Vagina (tissue), 2 donors: ENCODE results near the gene WDR83. TPM values are rescaled to one million over a fixed set of nuclear protein-coding genes. Genes with fewer than 3 reads are reported as not detected.
"Not testable (repeated sequence)": the region's sequence is repeated elsewhere in the genome, so short reads cannot be mapped to it uniquely, and the experiment has no call there.

ENCODE experiments used
- DNase-seq, 2 donors: peaks; one replicate each; pipeline ENCODE4 v3.0.0-alpha.2; 2017; ENCODE audit errors: extremely low spot score in 2 of 2
- H3K27ac ChIP-seq: fragments of 200-600 bp; sonication (generic); one replicate; pipeline ENCODE4 v1.5.1; 2019
- H3K27me3 ChIP-seq: fragments of 200-600 bp; sonication (generic); one replicate; pipeline ENCODE4 v1.5.1; 2019
- H3K36me3 ChIP-seq, 2 donors: fragments of 200-600 bp; sonication (generic); one replicate each; pipeline ENCODE4 v1.5.1; 2017 to 2019
- H3K4me1 ChIP-seq: fragments of 200-600 bp; sonication (generic); one replicate; pipeline ENCODE4 v1.5.1; 2019
- H3K4me3 ChIP-seq, 2 donors: fragments of 200-600 bp; sonication (generic); 1 replicate in 1 of 2; 2 replicates in 1 of 2; pipeline ENCODE4 v1.5.1; 2016 to 2019
- H3K9me3 ChIP-seq: fragments of 200-600 bp; sonication (generic); one replicate; pipeline ENCODE4 v1.5.1; 2019
- POLR2A ChIP-seq, 2 donors: fragments of 450-650 bp; IDR thresholded peaks; one replicate each; pipeline ENCODE4 v1.6.1; 2017; ENCODE audit warnings: antibody characterized with exemption in 2 of 2, mild to moderate bottlenecking in 2 of 2, moderate library complexity in 2 of 2
- POLR2AphosphoS5 ChIP-seq, 2 donors: sonication (generic); formaldehyde crosslinking; IDR thresholded peaks; one replicate each; pipeline ENCODE4 v1.9.0; 2017; ENCODE audit warnings: antibody characterized with exemption in 2 of 2, mild to moderate bottlenecking in 2 of 2, low read depth in 1 of 2; ENCODE audit not compliant: insufficient read depth in 1 of 2
- intact Hi-C: fragments of 100-400 bp; cut with DNase I; formaldehyde crosslinking; loops from one replicate; pipeline ENCODE4 v1.15.1; 2023
- total RNA-seq: library from RNA; depleted of rRNA; stranded (reverse); fragments of >200 nt; gene quantifications from one replicate; pipeline ENCODE4 v1.2.3, GENCODE V29; 2016
- TF ChIP-seq, protein P1 (sequence below), 3 experiments: fragments of 450-650 bp in 2 of 3; fragments of 200-600 bp in 1 of 3; sonication (generic) in 1 of 3; IDR thresholded peaks; one replicate each; pipeline ENCODE4 v1.5.1; 2017 to 2019; ENCODE audit warnings: antibody characterized with exemption in 3 of 3, mild to moderate bottlenecking in 2 of 3, moderate library complexity in 2 of 3

Gene WDR83
- total RNA-seq, 1 donor from 2014 or later, result 8.3 TPM

DNA sequence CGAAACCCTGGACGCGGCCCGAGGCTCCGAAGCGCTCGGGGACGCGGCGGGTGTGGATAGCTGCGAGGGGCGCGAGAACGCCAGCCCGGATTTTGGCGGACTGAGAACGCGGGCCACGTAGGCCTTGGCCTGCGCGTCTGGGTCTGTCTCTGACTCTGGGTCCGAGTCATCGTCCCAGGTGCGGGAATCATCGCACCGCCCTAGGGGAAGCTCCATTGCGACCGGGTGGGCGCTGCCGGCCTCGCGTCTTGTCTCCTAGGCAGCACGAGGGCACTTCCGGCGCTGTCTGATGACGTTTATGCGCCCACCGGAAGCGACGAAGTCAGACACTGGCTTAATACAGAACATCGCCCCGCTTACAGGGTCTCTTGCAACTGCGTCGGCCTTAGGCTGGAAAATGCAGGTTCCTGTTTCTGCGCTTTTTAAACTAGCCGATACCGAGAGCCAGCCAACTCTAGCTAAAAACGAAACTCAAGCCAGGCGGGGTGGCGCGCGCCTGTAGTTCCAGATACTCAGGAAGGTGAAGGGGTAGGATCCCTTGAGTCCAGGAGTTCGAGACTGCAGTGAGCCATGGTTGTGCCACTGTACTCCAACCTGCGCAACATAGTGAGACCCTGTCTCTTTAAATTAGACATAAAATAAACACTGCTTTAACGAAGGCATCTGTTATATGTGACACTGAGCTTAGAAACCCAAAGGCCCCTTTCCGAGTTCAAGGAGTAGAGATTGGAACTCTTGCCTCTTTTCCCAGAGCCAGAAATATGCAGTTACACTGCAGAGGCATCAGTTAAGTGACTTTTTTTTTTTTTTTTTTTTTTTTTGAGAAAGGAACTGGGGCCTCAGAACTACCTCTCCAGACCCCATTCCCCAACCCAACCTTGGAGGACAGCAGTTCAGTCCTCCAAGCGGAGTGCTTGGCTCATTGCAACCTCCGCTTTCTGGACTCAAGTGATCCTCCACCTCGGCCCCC lies 30.0 kb downstream of the WDR83 start, which contains the start of gene FBXW9:
FBXW9 (minus strand) TSS at position 266 of the 970 bp plus-strand sequence; CDS start at position 216, 50 bp downstream.
- peaks cover 0 to 15% of the 10 kb centered on the region in 2 donors for H3K36me3 ChIP-seq
- TF ChIP-seq, protein P1, sequence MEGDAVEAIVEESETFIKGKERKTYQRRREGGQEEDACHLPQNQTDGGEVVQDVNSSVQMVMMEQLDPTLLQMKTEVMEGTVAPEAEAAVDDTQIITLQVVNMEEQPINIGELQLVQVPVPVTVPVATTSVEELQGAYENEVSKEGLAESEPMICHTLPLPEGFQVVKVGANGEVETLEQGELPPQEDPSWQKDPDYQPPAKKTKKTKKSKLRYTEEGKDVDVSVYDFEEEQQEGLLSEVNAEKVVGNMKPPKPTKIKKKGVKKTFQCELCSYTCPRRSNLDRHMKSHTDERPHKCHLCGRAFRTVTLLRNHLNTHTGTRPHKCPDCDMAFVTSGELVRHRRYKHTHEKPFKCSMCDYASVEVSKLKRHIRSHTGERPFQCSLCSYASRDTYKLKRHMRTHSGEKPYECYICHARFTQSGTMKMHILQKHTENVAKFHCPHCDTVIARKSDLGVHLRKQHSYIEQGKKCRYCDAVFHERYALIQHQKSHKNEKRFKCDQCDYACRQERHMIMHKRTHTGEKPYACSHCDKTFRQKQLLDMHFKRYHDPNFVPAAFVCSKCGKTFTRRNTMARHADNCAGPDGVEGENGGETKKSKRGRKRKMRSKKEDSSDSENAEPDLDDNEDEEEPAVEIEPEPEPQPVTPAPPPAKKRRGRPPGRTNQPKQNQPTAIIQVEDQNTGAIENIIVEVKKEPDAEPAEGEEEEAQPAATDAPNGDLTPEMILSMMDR (IDR thresholded peaks at IDR 0.05), result no peak
- peak; percentile 92 to 94 for TF ChIP-seq POLR2AphosphoS5 (IDR thresholded peaks at IDR 0.05; ENCODE audit: insufficient read depth in 1 of 2, low read depth in 1 of 2)
- H3K27ac ChIP-seq, result peak within 1 kb of the TSS; percentile 80
- H3K9me3 ChIP-seq, result no peaks in the 10 kb centered on the region
- H3K27me3 ChIP-seq, result no peaks in the 10 kb centered on the region
- DNase-seq, result peak in 1 of 2 donors; percentile 95
- peaks cover 26% of the 10 kb centered on the region for H3K4me1 ChIP-seq
- peak within 1 kb of the TSS; percentile 66 to 78 for H3K4me3 ChIP-seq
- intact Hi-C loops, result no loop called here

DNA sequence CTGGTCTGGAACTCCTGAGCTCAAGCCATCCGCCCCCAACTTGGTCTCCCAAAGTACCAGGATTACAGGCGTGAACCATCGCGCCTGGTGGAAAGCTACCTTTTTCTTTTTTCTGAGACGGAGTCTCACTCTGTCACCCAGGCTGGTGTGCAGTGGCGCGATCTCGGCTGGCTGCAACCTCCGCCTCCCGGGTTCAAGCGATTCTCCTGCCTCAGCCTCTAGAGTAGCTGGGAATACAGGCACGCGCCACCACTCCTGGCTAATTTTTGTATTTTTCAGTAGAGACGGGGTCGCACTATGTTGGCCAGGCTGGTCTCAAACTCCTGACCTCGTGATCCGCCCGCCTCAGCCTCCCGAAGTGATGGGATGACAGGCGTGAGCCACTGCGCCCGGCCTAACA lies 30.8 kb downstream of the WDR83 start:
- intact Hi-C loops, DNase-seq, H3K27me3 ChIP-seq, H3K27ac ChIP-seq, H3K9me3 ChIP-seq: not testable (repeated sequence)
- peaks cover 0 to 23% of the 10 kb centered on the region in 2 donors for H3K36me3 ChIP-seq
- H3K4me3 ChIP-seq, result peak overlapping the region in 1 of 2 donors; percentile 66
- H3K4me1 ChIP-seq, result peaks cover 26% of the 10 kb centered on the region

DNA sequence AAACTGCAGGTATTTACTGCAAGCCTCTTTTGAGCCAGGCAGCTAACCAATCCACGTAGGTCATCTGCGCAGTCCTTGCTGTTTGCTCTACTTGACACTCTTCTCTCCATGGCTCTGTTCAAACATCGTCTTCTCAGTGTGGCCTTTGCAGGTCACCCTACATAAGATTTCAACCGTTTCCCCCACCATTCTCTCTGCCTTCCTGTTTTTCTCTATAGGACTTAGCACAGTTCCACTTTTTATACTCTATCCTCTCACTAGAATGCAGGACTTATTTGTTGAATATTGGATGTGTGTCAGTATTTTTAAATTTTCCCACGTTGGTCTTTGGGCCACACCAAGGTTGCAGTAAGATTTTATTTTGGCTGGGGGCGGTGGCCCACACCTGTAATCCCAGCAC lies 31.5 kb downstream of the WDR83 start:
- Histone ChIP-seq H3K27me3 (no peaks in the 10 kb centered on the region), H3K36me3 (peaks cover 0 to 30% of the 10 kb centered on the region in 2 donors), H3K27ac (no peak overlapping the region), H3K9me3 (no peaks in the 10 kb centered on the region), H3K4me3 (no peak overlapping the region), H3K4me1 (peaks cover 26% of the 10 kb centered on the region)
- DNase-seq, result no peak
- TF ChIP-seq POLR2AphosphoS5 (IDR thresholded peaks at IDR 0.05; ENCODE audit: insufficient read depth in 1 of 2, low read depth in 1 of 2), result no peak
- no peak for TF ChIP-seq POLR2A (IDR thresholded peaks at IDR 0.05)
- TF ChIP-seq, protein P1 (IDR thresholded peaks at IDR 0.05), result no peak
- intact Hi-C loops, result no loop called here

DNA sequence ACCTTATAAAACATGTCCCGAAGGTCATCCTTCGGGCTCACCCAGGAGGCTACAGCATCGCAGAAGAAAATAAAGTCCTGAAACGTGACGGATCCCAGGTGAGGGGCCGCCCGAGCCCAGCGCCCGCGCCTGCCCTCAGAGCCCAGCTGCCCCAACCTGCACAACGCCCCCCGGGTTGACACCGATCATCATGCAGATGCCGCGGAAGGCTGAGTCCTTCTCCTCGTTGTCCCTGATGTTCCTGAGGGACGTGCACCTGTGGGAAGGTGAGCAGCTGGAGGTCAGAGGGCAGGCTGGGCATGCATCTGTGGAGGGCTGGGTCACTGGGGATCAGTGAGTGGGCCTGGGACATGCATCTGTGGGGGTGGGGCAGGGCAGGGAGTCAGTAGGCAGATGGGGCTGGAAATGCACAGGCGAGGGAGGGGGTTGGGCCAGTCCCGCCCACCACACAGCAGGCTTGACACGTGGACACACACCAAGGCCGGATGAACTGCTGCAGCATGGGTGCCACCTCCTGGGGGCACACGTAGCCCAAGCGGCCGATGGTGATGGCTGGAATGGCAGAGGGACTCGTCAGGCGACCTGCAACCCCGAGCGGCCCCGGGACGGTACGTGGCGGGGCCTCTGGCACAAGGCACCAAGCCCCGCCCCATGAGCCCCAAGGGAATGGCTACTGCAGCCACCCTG lies 35.1 kb downstream of the WDR83 start:
- no peak for DNase-seq
- H3K36me3 ChIP-seq, result peaks cover 2 to 66% of the 10 kb centered on the region in 2 donors

DNA sequence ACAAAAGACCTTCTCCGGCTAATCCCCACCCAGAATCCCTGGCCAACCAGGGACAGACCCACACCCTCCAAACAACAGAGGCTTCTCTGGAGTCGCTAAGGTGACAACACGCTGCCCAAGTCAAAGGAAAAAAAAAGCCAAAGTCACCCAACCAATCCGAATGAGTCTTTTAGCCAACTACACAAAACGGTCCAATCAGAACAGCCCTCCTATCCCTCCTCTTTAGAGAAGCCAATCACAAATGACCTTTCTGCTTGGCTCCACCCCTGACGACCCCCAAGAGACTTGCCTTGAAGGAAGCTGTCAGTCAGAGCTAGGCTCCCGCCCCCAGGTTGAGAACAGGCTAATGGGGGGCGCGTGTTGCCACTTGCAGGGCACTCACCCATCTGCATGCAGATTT lies 36.4 kb downstream of the WDR83 start:
- H3K27me3 ChIP-seq, result no peaks in the 10 kb centered on the region
- TF ChIP-seq POLR2AphosphoS5 (IDR thresholded peaks at IDR 0.05; ENCODE audit: insufficient read depth in 1 of 2, low read depth in 1 of 2), result no peak
- TF ChIP-seq, protein P1 (IDR thresholded peaks at IDR 0.05), result no peak
- TF ChIP-seq POLR2A (IDR thresholded peaks at IDR 0.05), result no peak
- H3K27ac ChIP-seq, result no peak overlapping the region
- no peak for DNase-seq
- peaks cover 2 to 73% of the 10 kb centered on the region in 2 donors for H3K36me3 ChIP-seq
- H3K9me3 ChIP-seq, result no peaks in the 10 kb centered on the region
- no peaks in the 10 kb centered on the region for H3K4me1 ChIP-seq
- intact Hi-C loops, result no loop called here
- no peak overlapping the region for H3K4me3 ChIP-seq

More for the DNA sequence above, 35.1 kb downstream of the WDR83 start:
- H3K27me3 ChIP-seq, result no peaks in the 10 kb centered on the region
- intact Hi-C loops, result no loop called here
- TF ChIP-seq POLR2AphosphoS5 (IDR thresholded peaks at IDR 0.05; ENCODE audit: insufficient read depth in 1 of 2, low read depth in 1 of 2), result no peak
- TF ChIP-seq, protein P1 (IDR thresholded peaks at IDR 0.05), result no peak
- no peak for TF ChIP-seq POLR2A (IDR thresholded peaks at IDR 0.05)
- H3K4me3 ChIP-seq, result no peak overlapping the region
- H3K27ac ChIP-seq, result no peak overlapping the region
- H3K4me1 ChIP-seq, result peaks cover 7% of the 10 kb centered on the region
- H3K9me3 ChIP-seq, result no peaks in the 10 kb centered on the region
